A673 (cell line): ENCODE measurements around the gene C2CD3. TPM values are rescaled to one million over a fixed set of nuclear protein-coding genes. Genes with fewer than 3 reads are reported as not detected.

ENCODE experiments used
- BruUV-seq: library from RNA; stranded (reverse); fragments of 400-500 nt; replicated peaks from 2 replicates; lab custom pipeline; 2021; lab: Mats Ljungman, UMichigan
- CTCF ChIA-PET: fragments of 300-600 bp; sonication (Branson Sonifier 250); formaldehyde crosslinking; loops from one replicate; lab custom pipeline; 2022; ENCODE audit warnings: antibody characterized with exemption; lab: Charles Lee
- POLR2A ChIA-PET: fragments of 300-600 bp; sonication (Branson Sonifier 250); formaldehyde crosslinking; loops from one replicate; lab custom pipeline; 2022; ENCODE audit warnings: antibody characterized with exemption; ENCODE audit not compliant: low non-redundant PET; lab: Charles Lee
- DNase-seq: peaks from one replicate; pipeline ENCODE4 v3.0.0-alpha.2; 2015; ENCODE audit warnings: low spot score
- H3K27ac ChIP-seq: fragments of 200-600 bp; sonication (generic); 2 replicates; pipeline ENCODE4 v1.5.1; 2016; ENCODE audit warnings: mixed run types, low read depth, mild to moderate bottlenecking, mixed read lengths, antibody characterized with exemption, low read length; ENCODE audit not compliant: poor library complexity, severe bottlenecking
- H3K27me3 ChIP-seq: fragments of 200-600 bp; sonication (generic); replicated peaks from 2 replicates; pipeline ENCODE4 v1.6.1; 2017; ENCODE audit warnings: mixed run types, low read depth, mild to moderate bottlenecking, mixed read lengths, antibody characterized with exemption, low read length; ENCODE audit not compliant: insufficient read depth, poor library complexity
- H3K36me3 ChIP-seq: fragments of 200-600 bp; sonication (generic); 2 replicates; pipeline ENCODE4 v1.6.1; 2016; ENCODE audit warnings: mixed run types, mild to moderate bottlenecking, mixed read lengths, antibody characterized with exemption, low read length; ENCODE audit not compliant: insufficient read depth, poor library complexity, severe bottlenecking
- H3K4me1 ChIP-seq: fragments of 200-600 bp; sonication (generic); 2 replicates; pipeline ENCODE4 v1.6.1; 2017; ENCODE audit warnings: mixed run types, mild to moderate bottlenecking, mixed read lengths, antibody characterized with exemption, low read length; ENCODE audit not compliant: insufficient read depth, poor library complexity, severe bottlenecking
- H3K4me3 ChIP-seq: fragments of 200-600 bp; sonication (generic); 2 replicates; pipeline ENCODE4 v1.5.1; 2016; ENCODE audit warnings: low read depth, mixed run types, mild to moderate bottlenecking, mixed read lengths, low read length; ENCODE audit not compliant: poor library complexity, severe bottlenecking
- H3K9me3 ChIP-seq: fragments of 200-600 bp; sonication (generic); 2 replicates; pipeline ENCODE4 v1.6.1; 2016; ENCODE audit warnings: mixed run types, low read depth, mild to moderate bottlenecking, mixed read lengths, antibody characterized with exemption, low read length; ENCODE audit not compliant: poor library complexity, severe bottlenecking
- CTCF ChIP-seq: fragments of 300-800, 200-600 bp; sonication (generic); conservative IDR thresholded peaks from 2 replicates; pipeline ENCODE4 v1.5.1; 2017; ENCODE audit warnings: low read depth, mild to moderate bottlenecking, antibody characterized with exemption, low read length, moderate library complexity, mixed read lengths
- EZH2 ChIP-seq: fragments of 200-600 bp; sonication (generic); IDR thresholded peaks from 2 replicates; pipeline ENCODE4 v1.6.1; 2017; ENCODE audit warnings: borderline replicate concordance, low read depth, mild to moderate bottlenecking, mixed read lengths, antibody characterized with exemption, low read length; ENCODE audit not compliant: poor library complexity, severe bottlenecking
- intact Hi-C: fragments of 100-400 bp; cut with micrococcal nuclease; formaldehyde crosslinking; loops from one replicate; pipeline ENCODE4 v1.10.0; 2022; ENCODE audit not compliant: unreplicated experiment
- total RNA-seq: library from RNA; stranded (reverse); gene quantifications from 2 replicates; pipeline ENCODE4 v1.2.3, GENCODE V29; 2021

The C2CD3 gene
- total RNA-seq, 1 experiment from 2014 or later: 49.1 TPM

GRCh38 chr11:74021998-74022397, 148.8 kb downstream of the C2CD3 start:
- ChIA-PET CTCF (no interaction called here), POLR2A (no interaction called here)

GRCh38 chr11:74020539-74020938, 150.3 kb downstream of the C2CD3 start:
- Histone ChIP-seq H3K9me3 (no peaks in the 10 kb centered on the region), H3K4me1 (no peaks in the 10 kb centered on the region), H3K27me3 (no peaks in the 10 kb centered on the region), H3K4me3 (no peak overlapping the region), H3K27ac (no peak overlapping the region), H3K36me3 (no peaks in the 10 kb centered on the region)
- CTCF ChIA-PET: no interaction called here
- DNase-seq: no peak
- intact Hi-C loops: no loop called here
- TF ChIP-seq EZH2 (no peak), CTCF (no peak)
- POLR2A ChIA-PET: no interaction called here
- no TSS peak for BruUV-seq

More at GRCh38 chr11:74021998-74022397, 148.8 kb downstream of the C2CD3 start:
- TF ChIP-seq CTCF: no peak
- no peak for TF ChIP-seq EZH2
- no peaks in the 10 kb centered on the region for H3K27me3 ChIP-seq
- no peaks in the 10 kb centered on the region for H3K9me3 ChIP-seq
- H3K36me3 ChIP-seq: no peaks in the 10 kb centered on the region
- no peak overlapping the region for H3K4me3 ChIP-seq
- no peaks in the 10 kb centered on the region for H3K4me1 ChIP-seq
- intact Hi-C loops: no loop called here
- no peak for DNase-seq
- no TSS peak for BruUV-seq
- H3K27ac ChIP-seq: no peak overlapping the region

- Histone ChIP-seq H3K36me3 (no peaks in the 10 kb centered on the region), H3K27me3 (no peaks in the 10 kb centered on the region), H3K9me3 (no peaks in the 10 kb centered on the region), H3K4me1 (no peaks in the 10 kb centered on the region), H3K4me3 (no peak overlapping the region), H3K27ac (no peak overlapping the region)
- intact Hi-C loops: no loop called here
- ChIA-PET POLR2A (no interaction called here), CTCF (no interaction called here)
- no peak for DNase-seq
- no TSS peak for BruUV-seq
- TF ChIP-seq CTCF (no peak), EZH2 (no peak)
Observed at GRCh38 chr11:74019860-74020259, 150.9 kb downstream of the C2CD3 start.
